Gastroesophageal sphincter (tissue), 3 donors: ENCODE results near the gene SYT7.

Experiments used
- EP300 ChIP-seq: sonication (generic); formaldehyde crosslinking; IDR thresholded peaks from one replicate; pipeline ENCODE4 v1.6.1; 2017; ENCODE audit warnings: antibody characterized with exemption, mild to moderate bottlenecking
- POLR2A ChIP-seq, 2 donors: fragments of 450-650 bp; IDR thresholded peaks; one replicate each; pipeline ENCODE4 v1.6.1; 2017; ENCODE audit warnings: antibody characterized with exemption in 2 of 2, mild to moderate bottlenecking in 2 of 2, moderate library complexity in 1 of 2
- POLR2AphosphoS5 ChIP-seq: sonication (generic); formaldehyde crosslinking; IDR thresholded peaks from one replicate; pipeline ENCODE4 v1.6.1; 2017; ENCODE audit warnings: antibody characterized with exemption
- TF ChIP-seq, protein P1 (sequence below), 4 experiments: fragments of 200-600 bp in 2 of 4; fragments of 450-650 bp in 2 of 4; sonication (generic) in 1 of 4; IDR thresholded peaks; one replicate each; pipeline ENCODE4 v1.5.1; 2017 to 2019; ENCODE audit warnings: antibody characterized with exemption in 4 of 4, mild to moderate bottlenecking in 2 of 4, moderate library complexity in 2 of 4

DNA sequence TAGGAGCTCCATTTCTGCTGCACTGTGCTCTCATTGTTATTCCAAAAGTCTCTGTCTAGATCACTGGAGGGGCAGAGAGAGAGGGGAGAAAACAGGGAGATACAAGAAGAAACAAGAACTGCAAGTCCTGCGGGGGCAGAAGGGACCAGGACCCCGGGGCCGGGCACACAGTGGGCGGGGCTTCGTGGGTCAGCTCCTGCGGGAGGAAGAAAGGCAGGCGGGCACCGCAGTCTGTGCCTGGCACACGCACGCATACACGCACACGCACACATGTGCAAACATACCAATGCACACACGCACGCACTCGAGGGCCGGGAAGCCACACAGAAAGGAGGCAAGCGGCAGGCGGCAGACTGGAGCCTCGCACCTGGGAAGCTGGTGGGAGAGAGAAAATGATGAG is 33.6 kb downstream of the SYT7 start:
- TF ChIP-seq POLR2AphosphoS5 (no peak), POLR2A (IDR thresholded peaks at IDR 0.05) (no peak), EP300 (no peak)
- TF ChIP-seq, protein P1, sequence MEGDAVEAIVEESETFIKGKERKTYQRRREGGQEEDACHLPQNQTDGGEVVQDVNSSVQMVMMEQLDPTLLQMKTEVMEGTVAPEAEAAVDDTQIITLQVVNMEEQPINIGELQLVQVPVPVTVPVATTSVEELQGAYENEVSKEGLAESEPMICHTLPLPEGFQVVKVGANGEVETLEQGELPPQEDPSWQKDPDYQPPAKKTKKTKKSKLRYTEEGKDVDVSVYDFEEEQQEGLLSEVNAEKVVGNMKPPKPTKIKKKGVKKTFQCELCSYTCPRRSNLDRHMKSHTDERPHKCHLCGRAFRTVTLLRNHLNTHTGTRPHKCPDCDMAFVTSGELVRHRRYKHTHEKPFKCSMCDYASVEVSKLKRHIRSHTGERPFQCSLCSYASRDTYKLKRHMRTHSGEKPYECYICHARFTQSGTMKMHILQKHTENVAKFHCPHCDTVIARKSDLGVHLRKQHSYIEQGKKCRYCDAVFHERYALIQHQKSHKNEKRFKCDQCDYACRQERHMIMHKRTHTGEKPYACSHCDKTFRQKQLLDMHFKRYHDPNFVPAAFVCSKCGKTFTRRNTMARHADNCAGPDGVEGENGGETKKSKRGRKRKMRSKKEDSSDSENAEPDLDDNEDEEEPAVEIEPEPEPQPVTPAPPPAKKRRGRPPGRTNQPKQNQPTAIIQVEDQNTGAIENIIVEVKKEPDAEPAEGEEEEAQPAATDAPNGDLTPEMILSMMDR (IDR thresholded peaks at IDR 0.05) = no peak
